Measurements from ENCODE around the gene EPS8L3.

DNA sequence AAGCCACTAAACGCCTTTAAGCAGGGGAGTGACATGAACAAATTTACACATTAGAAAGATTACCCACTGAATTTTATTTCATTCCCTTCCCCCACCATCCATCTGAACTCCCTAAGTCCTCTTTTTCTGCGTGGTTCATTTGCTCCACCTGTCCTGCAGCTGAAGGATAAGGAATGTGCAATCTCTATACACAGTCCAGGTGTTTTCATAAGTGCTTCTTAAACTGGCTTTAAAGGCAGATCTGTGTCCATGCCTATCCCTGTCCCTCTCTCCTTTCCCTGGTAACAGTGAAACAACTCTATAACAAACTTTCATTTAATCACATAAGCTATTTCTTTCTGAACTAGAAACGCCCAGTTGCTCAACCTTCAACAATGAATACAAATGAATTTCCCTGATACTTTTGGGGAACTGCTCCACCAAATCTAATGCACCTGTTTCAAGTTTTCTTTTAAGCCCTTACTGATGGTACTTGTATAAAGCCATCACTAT, 31.3 kb downstream of the EPS8L3 start:
- TF ChIP-seq RAD21 (IDR thresholded peaks at IDR 0.05; ENCODE audit: low read depth) (no peak), EZH2 (IDR thresholded peaks at IDR 0.05) (no peak), POLR2AphosphoS5 (IDR thresholded peaks at IDR 0.05; ENCODE audit: low read depth, low read length) (no peak), YY1 (IDR thresholded peaks at IDR 0.05; ENCODE audit: extremely low read depth, insufficient replicate concordance, low read depth, low read length) (no peak), EZH2phosphoT487 (IDR thresholded peaks at IDR 0.05; ENCODE audit: borderline replicate concordance) (no peak), TCF7L2 (IDR thresholded peaks at IDR 0.05; ENCODE audit: borderline replicate concordance, extremely low read depth, insufficient read depth, insufficient read length) (no peak)
- TF ChIP-seq, protein P1, sequence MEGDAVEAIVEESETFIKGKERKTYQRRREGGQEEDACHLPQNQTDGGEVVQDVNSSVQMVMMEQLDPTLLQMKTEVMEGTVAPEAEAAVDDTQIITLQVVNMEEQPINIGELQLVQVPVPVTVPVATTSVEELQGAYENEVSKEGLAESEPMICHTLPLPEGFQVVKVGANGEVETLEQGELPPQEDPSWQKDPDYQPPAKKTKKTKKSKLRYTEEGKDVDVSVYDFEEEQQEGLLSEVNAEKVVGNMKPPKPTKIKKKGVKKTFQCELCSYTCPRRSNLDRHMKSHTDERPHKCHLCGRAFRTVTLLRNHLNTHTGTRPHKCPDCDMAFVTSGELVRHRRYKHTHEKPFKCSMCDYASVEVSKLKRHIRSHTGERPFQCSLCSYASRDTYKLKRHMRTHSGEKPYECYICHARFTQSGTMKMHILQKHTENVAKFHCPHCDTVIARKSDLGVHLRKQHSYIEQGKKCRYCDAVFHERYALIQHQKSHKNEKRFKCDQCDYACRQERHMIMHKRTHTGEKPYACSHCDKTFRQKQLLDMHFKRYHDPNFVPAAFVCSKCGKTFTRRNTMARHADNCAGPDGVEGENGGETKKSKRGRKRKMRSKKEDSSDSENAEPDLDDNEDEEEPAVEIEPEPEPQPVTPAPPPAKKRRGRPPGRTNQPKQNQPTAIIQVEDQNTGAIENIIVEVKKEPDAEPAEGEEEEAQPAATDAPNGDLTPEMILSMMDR (IDR thresholded peaks at IDR 0.05 in 2 of 3, conservative IDR thresholded peaks at IDR 0.05 in 1 of 3; ENCODE audit: borderline replicate concordance in 1 of 3, insufficient read depth in 1 of 3, low read depth in 2 of 3, low read length in 2 of 3), result no peak
- TF ChIP-seq, protein P2, sequence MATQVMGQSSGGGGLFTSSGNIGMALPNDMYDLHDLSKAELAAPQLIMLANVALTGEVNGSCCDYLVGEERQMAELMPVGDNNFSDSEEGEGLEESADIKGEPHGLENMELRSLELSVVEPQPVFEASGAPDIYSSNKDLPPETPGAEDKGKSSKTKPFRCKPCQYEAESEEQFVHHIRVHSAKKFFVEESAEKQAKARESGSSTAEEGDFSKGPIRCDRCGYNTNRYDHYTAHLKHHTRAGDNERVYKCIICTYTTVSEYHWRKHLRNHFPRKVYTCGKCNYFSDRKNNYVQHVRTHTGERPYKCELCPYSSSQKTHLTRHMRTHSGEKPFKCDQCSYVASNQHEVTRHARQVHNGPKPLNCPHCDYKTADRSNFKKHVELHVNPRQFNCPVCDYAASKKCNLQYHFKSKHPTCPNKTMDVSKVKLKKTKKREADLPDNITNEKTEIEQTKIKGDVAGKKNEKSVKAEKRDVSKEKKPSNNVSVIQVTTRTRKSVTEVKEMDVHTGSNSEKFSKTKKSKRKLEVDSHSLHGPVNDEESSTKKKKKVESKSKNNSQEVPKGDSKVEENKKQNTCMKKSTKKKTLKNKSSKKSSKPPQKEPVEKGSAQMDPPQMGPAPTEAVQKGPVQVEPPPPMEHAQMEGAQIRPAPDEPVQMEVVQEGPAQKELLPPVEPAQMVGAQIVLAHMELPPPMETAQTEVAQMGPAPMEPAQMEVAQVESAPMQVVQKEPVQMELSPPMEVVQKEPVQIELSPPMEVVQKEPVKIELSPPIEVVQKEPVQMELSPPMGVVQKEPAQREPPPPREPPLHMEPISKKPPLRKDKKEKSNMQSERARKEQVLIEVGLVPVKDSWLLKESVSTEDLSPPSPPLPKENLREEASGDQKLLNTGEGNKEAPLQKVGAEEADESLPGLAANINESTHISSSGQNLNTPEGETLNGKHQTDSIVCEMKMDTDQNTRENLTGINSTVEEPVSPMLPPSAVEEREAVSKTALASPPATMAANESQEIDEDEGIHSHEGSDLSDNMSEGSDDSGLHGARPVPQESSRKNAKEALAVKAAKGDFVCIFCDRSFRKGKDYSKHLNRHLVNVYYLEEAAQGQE (IDR thresholded peaks at IDR 0.05; ENCODE audit: low read depth), result no peak

Data from HCT116 (cell line).